Measurements from ENCODE around the gene TNRC6A. TPM values are rescaled to one million over a fixed set of nuclear protein-coding genes. Genes with fewer than 3 reads are reported as not detected.
A peak's percentile ranks its signal among the peaks of the same experiment; 100 is the strongest.

Gene TNRC6A
- total RNA-seq, 1 donor from 2014 or later: 34.3 TPM

DNA sequence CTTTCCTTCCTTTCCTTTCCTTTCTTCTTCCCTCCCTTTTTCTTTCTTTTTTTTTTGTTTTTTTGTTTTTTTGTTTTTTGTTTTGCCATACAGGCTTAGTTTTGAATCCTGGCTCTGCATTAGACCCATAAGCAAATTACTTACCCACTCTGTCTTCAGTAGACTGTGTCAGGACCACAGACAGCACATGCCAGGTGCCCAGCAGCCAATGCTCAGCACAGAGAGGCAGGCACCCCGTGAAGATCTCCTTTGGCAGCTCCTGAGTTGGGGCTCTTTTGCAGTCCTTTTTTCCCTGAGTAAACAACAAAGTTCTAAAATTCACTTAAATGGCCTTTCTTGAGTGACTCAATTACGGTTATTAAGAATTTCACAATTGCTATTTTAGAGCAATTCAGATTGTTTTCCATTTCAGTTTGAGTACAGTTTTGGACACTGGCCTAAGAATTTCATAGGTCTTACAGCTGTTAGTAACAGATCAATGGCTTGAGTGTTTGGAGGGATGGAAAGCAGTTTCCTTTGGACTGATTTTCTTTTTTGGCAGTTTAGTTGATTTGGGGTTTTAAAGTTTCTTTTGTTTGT lies 90.1 kb downstream of the TNRC6A start:
- Histone ChIP-seq H3K36me3 (peaks cover 97% of the 10 kb centered on the region), H3K4me3 (no peak overlapping the region), H3K4me1 (peaks cover 14% of the 10 kb centered on the region), H3K9me3 (replicated peaks) (no peaks in the 10 kb centered on the region), H3K27me3 (ENCODE audit: low read depth) (no peaks in the 10 kb centered on the region), H3K27ac (replicated peaks) (no peak overlapping the region)
- no peak for TF ChIP-seq CTCF (IDR thresholded peaks at IDR 0.05; ENCODE audit: borderline replicate concordance)
- no peak for DNase-seq
- intact Hi-C loops (cut with micrococcal nuclease): no loop called here

DNA sequence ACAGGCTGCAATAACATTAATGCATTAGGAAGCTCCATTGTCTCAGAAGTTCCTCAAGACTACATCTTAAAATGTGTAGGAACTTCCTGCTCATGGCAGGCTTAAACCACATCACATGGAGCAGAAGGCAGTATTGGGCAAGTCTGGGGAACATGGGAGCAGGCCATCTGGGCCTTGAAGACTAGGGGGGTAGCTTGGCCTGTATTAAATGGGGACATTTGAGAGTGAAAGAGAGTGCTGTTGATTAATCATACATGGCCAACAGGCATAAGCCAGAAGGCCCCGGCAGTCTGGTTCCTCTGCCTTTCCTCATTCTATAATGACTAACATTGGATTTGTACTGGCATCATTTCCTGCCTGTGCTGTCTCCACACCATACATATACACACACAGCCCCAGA lies 91.1 kb downstream of the TNRC6A start:
- DNase-seq: no peak
- Histone ChIP-seq H3K36me3 (peaks cover 95% of the 10 kb centered on the region), H3K9me3 (replicated peaks) (no peaks in the 10 kb centered on the region), H3K27ac (replicated peaks) (no peak overlapping the region), H3K4me1 (peaks cover 14% of the 10 kb centered on the region), H3K27me3 (ENCODE audit: low read depth) (no peaks in the 10 kb centered on the region), H3K4me3 (no peak overlapping the region)
- TF ChIP-seq CTCF (IDR thresholded peaks at IDR 0.05; ENCODE audit: borderline replicate concordance): no peak
- intact Hi-C loops (cut with micrococcal nuclease): no loop called here

DNA sequence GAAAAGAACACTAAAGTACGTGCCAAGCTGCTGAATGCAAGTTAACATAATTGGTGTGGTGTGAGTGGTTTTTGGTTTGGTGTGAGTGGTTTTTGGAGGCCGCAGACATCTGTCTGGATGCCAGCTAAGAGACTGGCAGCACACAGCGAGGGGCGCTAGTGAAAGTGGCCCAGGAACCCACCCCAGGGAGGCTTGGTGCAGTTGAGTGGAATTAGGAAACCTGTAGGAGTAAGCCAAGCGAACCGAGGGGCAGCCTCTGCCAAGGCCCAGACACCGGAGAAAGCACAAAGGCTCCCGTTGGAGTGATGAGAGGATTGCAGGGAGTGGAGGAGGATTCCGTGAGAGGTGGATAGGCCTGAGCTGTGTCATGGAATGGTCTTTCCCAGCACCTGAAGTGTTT lies 91.7 kb downstream of the TNRC6A start:
- H3K4me1 ChIP-seq: peaks cover 14% of the 10 kb centered on the region
- no peak overlapping the region for H3K27ac ChIP-seq (replicated peaks)
- TF ChIP-seq CTCF (IDR thresholded peaks at IDR 0.05; ENCODE audit: borderline replicate concordance): no peak
- intact Hi-C loops (cut with micrococcal nuclease): no loop called here
- DNase-seq: no peak
- H3K36me3 ChIP-seq: peaks cover 95% of the 10 kb centered on the region
- H3K4me3 ChIP-seq: no peak overlapping the region
- H3K27me3 ChIP-seq (ENCODE audit: low read depth): no peaks in the 10 kb centered on the region
- no peaks in the 10 kb centered on the region for H3K9me3 ChIP-seq (replicated peaks)

GRCh38 chr16:24822542-24822941 lies 93.1 kb downstream of the TNRC6A start:
- H3K27ac ChIP-seq (replicated peaks): peak overlapping the region; percentile 30
- DNase-seq: no peak
- H3K4me3 ChIP-seq: no peak overlapping the region
- no peaks in the 10 kb centered on the region for H3K9me3 ChIP-seq (replicated peaks)
- no peak for TF ChIP-seq CTCF (IDR thresholded peaks at IDR 0.05; ENCODE audit: borderline replicate concordance)
- H3K4me1 ChIP-seq: peaks cover 14% of the 10 kb centered on the region
- H3K27me3 ChIP-seq (ENCODE audit: low read depth): no peaks in the 10 kb centered on the region
- intact Hi-C loops (cut with micrococcal nuclease): no loop called here
- peaks cover 95% of the 10 kb centered on the region for H3K36me3 ChIP-seq

GRCh38 chr16:24822974-24823373 lies 93.5 kb downstream of the TNRC6A start:
- Histone ChIP-seq H3K4me3 (no peak overlapping the region), H3K36me3 (peaks cover 95% of the 10 kb centered on the region), H3K27ac (replicated peaks) (peak overlapping the region; percentile 30), H3K9me3 (replicated peaks) (no peaks in the 10 kb centered on the region), H3K4me1 (peaks cover 14% of the 10 kb centered on the region), H3K27me3 (ENCODE audit: low read depth) (no peaks in the 10 kb centered on the region)
- TF ChIP-seq CTCF (IDR thresholded peaks at IDR 0.05; ENCODE audit: borderline replicate concordance): no peak
- intact Hi-C loops (cut with micrococcal nuclease): no loop called here
- no peak for DNase-seq
